ENCODE data around the gene HMX1.

HMX1 gene

DNA sequence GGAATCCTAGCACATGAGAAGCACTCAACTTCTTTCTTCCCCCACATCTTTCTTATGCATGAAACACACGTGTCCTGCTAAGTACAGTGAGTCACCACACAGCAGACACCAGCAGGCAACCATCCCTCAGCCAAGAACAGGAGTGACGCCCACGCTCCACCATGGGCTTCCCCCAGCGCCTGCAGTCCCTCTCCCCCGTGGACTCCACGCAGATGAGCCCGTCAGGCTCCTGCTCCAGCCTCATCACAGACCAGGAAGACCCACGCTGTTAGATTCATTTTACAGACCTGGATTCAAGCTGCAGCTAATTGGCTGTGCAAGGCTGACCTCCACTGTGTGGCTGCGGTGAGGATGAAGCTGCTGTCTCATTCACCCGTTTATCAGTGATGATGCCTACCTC lies 16.7 kb downstream of the HMX1 start:
- DNase-seq: no peak

DNA sequence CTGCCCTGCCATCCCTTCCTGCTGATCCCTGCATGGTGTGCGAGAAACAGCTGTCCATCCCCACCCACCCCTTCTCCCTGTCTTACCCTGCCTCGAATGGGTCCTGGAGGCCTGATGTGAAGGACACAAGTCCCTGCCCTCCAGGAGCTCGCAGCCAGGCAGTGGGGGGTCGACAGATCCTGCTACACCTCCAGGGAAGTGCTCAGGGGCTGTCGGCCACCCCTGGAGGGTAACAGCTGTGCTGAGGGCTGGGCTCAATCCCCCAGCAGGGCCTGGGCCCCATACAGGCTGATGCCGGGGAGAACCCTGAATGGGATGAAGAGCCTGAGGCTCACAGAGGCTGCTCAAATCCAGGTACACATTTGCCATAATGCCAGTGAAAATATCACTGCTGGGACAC lies 17.6 kb downstream of the HMX1 start:
- DNase-seq: no peak

DNA sequence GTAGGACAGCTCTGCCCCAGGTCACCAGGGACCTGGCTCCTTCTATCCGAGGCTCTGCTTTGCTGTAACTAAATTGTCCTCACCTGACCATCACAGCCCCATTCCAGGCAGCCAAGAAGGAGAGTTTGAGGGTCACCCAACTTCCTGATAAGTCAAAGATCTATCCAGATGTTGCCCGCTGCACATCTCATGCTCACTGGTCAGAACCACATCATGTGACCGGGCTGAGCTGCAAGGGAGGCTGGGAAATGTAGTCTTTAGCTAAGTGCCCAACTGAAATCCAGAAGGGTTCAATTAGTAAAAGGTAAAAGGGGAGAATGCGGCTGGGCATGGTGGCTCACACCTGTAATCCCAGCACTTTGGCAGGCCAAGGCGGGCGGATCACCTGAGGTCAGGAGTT lies 18.4 kb downstream of the HMX1 start:
- no peak for DNase-seq

DNA sequence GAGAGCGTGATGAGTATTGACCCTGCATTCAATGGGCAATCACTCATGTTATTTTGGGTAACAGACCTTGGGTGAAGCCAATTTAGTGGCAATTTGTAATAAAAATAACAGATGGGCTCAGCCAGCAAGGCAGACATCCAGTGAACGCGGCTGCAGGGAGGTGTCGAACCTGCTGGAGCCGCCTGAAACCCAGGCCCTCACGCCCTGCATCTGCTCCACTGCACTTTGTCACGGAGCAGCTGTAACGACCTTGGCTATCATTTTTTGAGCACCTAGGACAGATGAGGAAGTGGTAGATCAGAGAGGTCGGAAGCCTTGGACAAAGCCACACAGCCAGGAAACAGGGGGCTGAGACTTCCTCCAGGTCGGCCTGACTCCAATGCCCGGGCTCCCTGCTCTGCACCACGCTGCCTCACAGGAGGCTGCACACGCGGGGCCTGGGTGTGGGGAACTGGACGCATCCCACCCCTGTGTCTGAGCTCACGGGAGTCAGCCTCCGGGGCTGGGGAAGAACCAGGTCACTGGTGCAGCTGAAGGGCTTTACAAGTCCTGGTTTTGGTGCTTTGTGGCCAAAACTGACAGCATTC lies 19.4 kb downstream of the HMX1 start:
- no peak for DNase-seq

DNA sequence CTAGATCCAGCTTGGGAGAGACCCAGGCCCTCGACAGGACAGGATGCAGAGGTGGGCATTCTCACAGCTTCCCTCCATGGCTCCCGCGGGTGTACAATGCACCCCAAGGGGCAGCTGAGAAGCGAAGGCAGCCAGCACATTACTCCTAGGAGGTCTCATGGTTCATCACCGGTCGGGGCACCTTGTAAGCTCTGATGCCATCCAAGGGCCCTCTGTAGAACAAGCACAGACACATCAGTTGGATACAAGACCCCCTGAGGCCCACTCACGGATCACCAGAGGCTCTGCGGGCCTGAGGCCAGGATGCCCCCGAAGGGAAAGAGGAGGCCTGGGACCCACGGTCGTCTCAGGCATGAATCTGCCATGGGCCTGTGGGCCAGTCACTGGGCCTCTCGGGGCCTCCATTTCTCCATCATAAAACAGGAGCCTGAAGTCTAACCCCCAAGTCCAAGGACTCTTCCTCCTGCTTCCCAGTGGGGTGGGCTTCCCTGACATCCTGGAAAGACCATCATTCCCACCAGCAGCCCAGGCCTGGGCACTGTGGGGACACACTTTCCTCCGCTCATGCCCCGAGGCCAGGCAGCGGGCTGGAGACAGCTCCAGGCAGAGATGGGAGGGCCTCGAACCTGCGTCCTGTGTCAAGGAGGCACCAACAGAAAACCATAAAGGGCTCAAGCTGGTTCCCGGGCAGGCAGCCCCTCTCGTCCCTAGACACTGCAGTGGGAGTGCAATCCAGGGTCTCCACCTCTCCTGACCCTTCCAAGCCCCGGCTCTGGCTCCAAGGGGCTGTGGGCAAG lies 20.1 kb downstream of the HMX1 start:
- no peak for DNase-seq

DNA sequence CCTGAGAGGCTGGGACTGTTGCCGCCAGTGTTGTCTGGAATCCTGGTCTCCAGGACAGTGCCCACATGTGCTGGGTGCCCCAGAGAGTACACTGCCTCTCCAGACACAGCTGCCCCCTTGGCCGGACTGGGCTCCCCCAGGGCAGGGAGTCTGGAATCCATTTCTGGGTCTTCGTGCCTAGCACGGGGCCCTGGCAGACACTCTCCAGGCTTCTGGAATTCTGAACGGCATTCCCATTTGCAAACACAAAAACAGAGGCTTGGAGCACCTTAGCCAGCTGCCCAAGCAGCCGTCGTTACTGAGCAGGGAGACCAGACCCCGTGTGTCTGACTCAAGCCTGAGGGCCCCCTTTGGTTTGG lies 20.8 kb downstream of the HMX1 start:
- DNase-seq: no peak

DNA sequence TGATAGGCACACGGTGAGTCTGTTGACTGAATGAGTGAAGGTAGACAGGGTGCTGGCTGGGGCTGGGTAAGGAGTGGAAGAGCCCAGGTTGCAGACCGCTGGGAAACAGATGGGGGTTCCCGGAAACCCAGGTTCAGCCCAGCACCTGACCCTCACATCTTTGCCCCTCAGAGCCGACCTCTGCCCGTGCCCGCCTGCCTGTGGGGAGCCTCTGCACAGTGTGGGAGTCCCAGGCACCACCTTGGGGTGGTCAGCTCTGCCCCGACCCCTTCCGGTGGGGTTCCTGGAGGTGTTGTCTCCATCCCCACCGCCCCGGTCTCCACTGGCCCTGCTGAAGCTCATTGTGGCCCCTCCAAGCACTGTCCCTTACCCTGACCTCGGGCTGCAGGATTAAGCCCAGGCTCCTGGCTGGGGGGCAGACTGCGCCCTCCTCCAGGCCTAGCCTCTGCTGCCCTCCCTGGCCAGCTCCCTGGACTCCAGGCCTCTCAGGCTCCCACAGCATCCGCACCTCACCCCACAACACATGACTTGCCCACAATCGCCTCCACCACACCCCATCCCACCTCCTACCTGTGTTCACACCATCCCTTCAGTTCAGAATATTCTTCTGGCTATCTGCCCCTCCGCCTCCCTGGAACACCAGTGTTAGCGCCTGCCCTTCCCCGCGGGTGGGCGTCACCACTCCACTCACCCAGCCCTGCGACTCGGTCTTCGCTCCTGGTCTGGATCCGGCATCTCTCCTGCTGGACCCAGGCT lies 21.4 kb downstream of the HMX1 start:
- DNase-seq: no peak

DNA sequence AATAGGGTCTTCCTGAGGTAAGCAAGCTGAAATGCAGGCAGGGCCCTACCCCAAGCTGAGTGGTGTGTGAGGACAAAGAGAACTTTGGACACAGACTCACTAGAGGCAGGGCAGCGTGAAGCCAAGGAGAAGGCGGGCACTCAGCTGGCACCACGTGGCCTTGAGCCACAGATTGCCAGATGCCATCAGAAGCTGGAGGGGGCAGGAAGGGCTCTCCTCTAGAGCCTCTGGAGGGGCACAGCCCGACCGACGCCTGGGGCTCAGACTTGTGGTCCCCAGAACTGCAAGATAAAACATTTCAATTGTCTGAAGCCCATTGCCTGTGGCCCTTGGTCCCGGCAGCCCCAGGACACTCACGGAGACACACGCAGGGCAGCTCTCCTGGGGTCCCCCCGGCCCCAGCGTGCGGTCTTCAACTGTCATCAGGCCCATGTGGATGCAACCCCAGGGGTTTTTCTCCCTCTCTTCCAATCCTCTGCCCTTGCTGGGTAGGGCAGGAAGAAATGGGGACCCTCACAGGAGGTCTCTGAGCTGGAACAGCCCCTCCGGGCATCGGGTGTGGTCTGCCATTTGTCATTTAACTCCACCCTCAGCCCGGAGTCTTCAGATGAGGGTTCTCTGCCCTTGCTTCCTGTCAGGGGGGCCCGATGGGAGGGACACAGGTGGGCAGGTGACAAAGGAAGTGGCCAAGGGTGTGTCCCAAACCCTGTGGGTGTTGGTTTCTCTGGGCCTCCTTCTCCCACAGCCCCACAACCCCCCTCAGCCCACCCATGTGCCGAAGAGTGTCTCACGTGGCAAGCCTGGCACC lies 22.2 kb downstream of the HMX1 start:
- no peak for DNase-seq

DNA sequence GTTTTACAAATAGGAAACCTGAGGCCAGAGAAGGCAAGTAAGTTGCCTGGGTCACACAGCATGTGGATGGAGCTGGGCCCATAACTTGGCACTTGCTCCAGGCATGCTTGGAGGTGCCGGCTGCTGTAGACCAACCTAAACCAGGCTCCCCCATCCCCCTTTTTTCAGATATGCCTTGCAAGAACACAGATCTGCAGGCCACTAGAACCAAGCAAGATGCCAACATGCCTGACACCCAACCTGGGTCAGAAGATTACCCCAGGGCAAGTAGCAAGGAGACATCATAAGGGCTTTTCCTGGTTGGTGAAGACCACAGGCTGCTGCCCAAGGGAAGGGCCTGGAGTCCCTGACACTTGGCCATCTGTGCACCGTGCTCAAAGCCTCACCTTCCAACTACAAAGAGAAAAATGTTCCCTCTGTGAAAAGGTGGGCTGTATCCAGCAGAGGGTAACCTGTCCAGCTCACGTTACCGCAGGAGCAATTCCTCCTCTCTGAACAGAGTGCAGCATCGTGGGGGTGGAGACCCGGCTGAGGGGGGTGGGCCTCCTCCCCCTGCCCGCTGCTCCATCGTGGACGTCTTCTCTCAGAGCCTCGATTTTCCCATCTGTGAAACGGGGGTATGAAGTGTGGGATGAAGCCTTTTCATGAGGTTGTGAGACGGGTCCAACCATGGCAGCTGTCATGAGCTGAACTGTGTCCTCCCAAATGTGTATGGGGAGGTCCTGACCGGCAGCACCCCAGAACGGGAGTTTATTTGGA lies 23.0 kb downstream of the HMX1 start:
- no peak for DNase-seq

DNA sequence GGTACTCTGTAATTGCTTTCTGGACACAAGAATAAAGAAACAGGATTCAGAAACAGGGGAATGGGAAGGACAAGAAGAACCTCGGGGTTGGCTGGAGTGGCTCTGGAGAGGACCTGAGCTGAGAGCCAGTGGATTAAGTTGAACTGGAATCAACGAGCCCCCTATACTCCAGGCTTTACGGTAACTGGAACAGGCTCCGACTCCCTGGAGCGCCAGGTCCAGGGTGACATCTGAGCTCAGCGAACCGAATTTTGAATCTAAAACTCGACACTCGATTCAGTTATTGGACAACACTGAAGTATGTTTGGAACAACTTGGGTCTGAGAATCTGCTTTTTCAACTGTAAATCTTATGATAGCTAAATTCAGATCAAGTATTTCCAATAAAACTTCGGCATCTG lies 23.9 kb downstream of the HMX1 start:
- no peak for DNase-seq

DNA sequence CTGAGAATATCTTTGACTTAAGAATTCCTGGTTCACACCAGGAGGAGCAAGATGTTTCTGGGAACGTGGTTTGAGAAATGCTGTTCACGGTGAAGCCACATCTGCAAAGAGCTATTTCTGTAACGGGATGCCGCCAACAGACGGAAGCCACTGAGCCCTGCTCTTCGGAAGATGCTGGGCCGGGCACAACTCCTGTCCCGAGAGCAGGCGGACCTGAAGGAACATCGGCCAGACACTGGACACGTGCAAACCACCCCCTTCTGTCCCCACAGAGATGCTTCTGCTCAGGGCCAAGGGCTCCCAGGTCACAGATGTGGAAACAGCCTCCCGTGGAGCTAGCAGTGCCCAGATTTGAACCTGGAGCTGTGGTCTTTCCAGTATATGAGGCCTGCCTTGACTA lies 24.3 kb downstream of the HMX1 start:
- no peak for DNase-seq

DNA sequence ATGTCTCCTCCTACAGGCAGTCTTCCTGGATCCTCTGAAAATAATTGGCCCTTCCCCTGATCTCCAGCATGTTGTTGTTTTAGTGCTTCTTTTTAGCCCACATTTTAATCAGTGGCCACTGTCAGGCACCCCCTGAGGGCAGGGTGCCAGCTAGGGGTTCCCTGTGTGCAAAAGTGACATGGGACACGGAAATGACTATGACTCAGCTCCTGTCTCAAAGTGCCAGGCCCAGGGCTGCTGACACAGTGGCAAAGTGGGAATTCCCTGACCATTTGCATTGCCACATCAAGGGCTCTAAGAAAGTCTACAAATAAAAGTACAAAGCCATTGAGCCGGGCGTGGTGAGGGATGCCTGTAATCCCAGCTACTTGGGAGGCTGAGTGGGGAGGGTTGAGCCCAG lies 24.8 kb downstream of the HMX1 start:
- no peak for DNase-seq

DNA sequence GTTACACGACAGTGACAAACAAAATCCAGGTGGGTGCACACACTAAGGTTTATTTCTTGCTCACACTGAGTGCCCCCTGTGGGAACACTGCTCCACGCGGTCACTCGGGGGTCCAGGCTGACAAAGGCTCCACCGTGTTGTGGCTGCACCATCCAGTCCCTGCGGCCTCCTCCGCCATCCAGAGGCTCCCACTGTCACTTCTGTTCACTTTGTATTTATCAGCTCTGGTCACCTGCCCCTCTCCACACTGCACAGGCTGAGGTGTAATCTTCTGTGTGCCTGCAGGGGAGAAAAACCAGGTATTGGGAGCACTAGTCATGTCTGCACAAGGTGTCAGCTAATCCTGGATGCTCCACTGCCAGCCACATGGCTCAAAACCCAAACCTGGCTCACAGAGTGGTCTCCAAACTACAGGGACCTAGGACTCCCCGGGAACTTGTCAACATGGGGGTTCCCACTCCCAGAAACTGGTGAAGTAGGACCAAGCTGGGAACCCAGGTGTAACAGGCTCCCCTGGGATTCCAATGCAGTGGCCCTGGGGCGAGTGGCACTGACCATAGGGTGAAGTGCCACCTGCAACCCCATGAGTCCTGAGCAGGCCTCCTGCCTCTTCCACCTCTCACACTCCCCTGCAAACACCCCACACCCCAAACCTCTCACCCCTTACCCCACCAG lies 25.5 kb downstream of the HMX1 start:
- DNase-seq: no peak

DNA sequence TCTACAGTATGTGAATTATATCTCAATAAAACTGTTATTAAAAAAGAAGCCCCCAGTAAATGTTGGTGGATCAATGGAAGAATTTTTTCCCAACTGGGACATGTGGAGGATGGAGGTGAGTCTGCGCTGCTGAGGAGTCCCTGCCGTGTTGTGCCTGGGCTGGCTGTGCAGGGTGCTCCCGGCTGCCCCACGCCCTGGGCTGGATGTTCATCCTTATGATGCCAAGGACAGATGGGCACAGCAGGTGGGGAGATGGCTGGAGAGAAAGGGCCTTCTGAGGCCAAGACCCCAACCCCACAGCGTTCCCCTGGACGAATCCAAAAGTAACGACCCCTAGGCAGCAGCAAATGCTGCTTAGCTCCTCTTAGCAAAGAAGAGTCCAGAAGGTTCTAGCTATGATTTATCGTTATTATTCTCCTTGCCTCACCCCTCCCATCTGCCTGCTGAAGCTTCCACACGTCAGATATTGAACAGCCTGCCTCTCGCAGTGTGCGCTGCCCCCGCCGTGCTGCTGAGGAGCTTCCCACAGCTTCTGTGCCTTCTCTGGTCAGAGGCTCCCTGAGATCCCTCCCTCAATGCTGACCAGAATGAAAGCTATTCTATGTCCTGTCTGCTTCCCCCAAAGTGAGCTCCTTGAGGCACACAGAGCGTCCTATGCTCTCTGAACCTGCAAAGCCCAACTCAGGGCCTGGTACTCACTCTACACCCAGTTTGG lies 26.5 kb downstream of the HMX1 start:
- DNase-seq: no peak

DNA sequence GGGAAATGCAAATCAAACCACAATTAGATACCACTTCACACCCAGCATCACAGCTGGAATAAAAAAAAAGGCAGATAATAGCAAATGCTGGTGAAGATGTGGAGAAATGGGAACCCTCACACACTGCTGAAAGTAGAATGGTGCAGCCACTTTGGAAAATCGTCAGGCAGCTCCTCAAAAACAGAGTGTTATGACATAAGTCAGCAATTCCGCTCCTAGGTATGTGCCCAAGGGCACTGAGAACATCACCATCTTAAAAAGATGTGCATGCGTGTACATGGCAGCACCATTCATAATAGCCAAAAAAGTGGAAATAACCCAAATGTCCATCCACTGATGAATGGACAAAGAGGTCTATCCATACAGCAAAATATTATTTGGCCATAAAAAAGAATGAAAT lies 28.0 kb downstream of the HMX1 start:
- DNase-seq: no peak

DNA sequence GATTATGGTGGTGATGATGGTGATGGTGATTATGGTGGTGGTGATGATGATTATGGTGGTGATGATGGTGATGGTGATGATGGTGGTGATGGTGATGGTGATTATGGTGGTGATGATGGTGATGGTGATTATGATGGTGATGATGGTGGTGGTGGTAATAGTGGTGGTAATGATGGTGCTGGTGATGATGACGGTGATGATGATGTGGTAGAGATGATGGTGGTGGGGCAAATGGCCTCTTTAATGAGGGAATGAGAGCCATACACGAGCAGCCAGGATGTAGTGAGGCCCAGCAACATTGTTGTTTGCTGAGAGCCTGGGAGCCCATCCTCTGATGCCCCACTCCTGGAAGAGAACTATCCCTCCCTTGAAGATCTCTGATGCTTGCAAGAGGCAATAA lies 29.0 kb downstream of the HMX1 start:
- DNase-seq: no peak

DNA sequence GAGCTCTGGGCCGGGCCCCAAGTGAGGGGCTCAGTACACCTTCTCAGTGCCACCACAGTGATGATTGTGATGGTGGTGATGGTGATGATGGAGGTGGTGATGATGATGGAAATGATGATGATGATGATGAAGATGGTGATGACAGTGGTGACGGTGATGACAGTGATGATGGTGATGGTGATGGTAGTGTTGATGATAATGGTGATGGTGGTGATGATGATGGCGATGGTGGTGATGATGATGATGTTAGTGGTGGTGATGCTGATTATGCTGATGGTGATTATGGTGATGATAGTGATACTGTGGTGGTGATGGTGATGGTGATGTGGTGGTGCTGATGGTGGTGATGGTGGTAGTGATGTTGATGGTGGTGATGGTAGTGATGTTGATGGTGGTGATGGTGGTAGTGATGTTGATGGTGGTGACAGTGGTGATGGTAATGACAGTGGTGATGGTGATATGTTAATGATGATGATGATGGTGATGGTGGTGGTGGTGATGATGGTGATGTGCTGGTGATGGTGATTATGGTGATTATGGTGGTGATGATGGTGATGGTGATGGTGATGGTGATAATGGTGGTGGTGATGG lies 29.9 kb downstream of the HMX1 start:
- no peak for DNase-seq

DNA sequence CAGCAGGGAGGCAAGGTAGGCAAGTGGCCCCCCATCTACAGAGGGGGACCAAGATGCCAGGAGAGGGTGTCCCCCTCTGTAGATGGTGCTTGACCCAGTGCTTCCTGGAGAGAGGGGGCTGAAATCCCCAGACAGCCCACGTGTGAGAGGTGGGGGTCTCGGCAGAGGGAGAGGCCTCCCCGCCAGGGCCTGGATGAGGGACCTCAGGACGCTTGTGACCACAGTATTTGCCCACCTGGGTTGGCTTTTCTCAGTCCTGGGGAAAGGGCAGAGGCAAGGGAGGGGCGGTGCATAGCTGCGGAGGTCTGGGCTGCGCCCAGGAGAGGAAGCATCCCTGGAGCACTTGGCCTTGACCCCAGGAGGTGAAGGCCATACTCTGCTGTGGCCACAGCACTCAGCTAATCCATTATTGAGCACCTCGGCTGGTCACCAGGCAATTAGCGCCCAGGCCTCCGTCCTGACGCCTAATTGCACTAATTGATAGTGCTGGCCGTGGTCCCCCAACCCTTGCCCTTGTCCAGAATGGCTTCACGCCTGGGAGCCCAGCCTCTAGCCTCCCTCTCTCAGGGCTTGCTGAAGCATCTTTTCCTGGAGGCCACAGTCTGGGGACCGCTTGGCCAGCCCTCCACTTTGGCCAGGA lies 30.7 kb downstream of the HMX1 start:
- no peak for DNase-seq

DNA sequence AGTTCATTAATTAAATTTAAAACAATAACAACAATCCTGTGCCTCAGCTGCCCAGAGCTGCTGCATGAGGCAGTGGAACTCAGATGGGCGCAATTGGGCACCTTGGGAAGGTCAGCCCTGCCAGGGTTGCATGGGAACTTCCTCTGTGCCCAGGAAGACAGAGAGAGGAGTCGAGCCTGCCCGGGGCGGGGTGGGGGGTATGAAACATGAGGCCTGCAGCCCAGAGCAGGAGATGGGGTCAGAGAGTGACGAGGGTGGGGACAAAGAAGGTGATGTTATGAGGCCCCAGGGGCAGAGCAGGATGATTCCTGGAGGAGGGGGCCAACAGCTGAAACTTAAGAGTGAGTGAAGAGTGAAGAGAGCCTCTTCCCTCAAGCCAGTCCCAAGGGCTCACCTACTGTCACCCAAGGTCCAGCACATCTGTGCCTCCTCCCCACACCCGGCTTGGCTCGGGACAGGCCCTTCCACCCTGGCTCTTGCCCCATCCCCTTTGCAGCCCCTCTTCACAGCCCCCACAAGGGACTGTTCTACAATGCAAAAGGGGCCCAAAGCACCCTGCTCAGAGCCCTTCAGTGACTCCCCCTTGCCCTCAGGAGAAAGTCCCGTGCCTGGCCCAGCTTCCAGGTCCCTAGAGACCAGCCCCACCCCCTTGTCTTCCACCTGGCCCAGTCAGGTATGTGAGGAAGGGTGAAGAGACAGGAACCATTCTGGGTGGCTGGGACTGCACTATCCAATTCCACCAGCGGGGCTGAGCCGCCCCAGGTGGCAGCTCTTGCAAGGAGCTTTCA lies 31.4 kb downstream of the HMX1 start:
- DNase-seq: no peak
